Measurements from ENCODE around the gene CACUL1. TPM values are rescaled to one million over a fixed set of nuclear protein-coding genes. Genes with fewer than 3 reads are reported as not detected.

CACUL1 gene
- total RNA-seq, 1 experiment from 2014 or later: 19.9 TPM

DNA sequence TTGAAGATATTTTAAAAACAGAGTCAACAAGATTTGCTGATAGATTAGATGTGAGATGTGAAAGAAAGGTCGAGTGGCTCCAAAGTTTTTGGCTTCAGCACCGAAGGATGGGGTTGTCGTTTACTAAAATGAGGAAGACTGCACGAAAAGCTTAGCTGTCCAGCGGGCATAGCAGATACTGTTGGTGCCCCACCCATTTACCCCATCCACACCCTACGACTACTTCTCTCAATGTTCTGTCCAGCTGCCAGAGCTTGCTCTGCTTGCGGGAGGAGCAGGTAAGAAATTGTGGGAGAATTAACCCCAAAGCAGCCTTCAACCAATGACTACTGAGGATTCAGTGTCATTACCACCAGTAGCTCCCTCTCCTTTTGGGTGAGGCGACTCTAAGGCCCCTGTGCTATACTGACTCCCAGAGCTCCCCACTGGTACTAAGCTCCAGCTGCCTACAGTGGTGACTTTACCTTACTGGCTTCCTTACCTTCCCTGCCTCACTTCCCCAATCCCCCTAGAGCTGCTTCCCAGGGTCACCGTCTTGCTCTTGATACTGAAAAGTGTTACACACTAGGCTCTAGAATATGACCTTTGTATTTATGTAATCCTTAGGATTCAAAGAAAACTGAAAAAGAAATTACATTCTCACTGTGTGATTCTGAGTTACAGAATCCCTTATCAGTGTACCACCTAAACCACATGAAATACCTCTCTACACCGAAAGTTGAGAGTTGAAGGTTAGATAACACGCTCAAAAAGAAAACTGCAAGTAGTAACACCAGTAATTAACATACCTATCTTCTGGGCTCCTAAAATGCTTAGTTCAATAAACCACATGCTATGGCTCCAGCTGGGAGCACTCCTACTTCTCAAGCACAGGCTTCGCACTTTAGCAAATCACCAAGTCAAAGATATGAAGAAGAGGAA, 22.3 kb downstream of the CACUL1 start:
- DNase-seq (ENCODE audit: low read depth): no peak

DNA sequence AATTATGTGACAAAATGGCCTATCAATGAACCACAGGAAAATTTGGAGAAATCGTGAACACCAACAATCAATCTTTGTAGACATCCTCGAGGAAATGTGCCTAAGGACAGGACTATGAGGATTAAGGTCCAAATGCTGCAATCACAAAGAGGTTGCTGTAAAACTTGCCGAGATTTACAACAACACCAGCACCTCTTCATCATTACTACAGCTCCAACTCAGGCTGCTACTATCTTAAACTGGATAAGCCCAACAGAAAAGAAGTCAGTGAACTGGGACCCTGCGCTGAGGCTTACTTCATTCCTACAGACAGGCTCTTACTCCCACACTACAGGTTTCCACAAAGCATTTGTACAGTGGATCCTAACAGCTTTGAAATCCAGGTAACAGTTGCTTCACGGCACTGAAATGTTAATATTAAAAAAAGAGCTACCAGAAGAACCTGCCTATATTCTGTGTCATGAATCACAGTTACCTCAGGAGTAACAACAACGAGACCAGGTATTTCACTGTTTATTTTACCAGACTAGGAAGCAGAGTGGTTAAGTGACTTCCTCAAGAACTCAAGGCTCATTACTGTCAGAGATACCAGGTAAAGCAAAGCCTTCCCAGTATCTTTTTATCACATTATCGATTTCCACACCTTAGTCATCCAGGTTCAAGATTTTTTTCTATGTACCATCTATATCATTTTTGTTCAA, 23.9 kb downstream of the CACUL1 start:
- no peak for DNase-seq (ENCODE audit: low read depth)

DNA sequence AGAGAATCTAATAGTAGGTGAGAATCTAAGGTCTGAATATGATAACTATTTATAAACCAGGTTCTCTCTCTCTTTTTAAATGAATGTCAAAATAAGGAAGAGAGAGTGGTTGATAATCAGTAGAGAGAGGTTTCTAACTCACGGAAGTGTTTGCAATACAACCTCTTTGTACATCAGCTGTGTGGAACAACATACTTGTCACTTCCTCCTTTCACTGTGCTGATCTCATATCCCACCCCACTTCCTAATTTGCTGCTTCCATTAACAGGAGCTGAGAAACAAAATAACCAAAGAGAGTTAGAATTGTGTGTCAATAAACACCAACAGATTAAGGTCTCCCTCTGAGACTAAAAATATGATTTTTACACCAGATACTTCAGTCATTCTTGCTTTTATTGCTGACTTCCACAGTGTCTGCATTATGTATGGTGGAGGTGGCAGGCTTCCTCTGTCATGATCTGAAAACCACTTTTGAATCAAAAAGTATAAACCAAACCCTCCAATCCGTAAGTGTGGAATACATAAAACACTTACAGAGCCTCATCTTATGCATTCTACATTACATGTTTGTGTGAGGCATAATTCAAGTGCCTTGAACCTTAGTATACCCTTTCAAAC, 25.0 kb downstream of the CACUL1 start:
- DNase-seq (ENCODE audit: low read depth): no peak

DNA sequence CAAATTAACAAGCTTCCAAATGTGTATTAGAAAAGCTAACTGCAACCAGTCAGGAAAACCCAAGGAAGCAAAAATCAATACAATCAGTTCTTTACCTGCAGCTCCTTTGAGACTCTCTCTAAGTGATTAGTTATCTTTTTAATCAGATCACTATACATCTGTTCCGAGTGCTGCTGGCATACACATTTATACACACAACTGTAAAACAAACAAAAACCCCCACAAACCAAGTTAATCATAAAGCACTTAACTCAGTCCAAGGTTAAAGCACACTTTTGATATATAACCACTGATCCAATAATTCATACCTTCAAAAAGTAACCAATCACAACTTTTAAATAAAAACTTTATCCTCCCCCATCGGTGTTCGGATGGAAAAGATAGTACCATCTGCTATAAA, 25.6 kb downstream of the CACUL1 start:
- DNase-seq (ENCODE audit: low read depth): no peak

DNA sequence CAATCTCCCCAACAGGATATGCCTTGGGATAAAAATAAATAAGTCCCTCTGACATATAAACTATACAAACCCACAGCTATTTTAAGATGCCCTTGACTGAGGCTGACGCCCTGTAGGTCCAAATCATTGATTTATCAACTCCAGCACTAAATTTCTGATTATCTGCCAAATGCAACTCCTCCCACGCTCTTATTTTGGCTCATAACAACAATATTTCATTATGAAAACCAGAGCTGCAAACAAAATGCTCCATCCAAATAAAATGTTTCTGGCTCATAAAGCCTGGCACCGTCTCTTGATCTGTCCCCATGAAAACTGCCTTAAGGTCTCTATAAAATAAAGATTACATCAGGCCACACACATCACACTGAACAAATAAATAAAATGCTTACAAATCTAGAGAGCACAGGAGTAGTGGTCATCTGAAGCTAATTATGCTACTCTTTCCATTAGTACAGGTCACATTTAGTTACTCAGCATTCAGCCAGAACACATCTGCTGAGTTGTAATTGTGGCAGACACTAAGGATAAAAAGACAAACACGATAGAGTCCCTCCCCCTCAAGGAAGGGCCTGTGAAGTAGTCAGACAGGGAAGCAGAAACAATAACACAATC, 28.8 kb downstream of the CACUL1 start:
- no peak for DNase-seq (ENCODE audit: low read depth)

DNA sequence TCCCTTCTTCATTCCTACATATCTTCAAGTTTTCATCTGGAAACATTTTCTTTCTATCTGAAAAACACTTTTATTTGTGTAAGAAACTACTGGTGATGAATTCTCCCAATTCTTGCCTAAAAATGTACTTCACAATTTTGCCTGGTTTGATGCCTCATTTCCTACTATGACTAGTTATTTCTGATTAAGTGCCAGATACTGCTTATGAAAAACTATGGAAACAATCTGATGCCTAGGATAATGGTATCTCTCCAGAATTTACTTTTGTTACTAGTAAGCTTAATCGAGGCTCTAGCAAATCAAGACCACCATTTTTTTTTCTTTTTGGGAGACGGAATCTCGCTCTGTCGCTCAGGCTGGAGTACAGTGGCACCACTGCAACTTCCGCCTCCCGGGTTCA, 31.3 kb downstream of the CACUL1 start:
- DNase-seq (ENCODE audit: low read depth): no peak

DNA sequence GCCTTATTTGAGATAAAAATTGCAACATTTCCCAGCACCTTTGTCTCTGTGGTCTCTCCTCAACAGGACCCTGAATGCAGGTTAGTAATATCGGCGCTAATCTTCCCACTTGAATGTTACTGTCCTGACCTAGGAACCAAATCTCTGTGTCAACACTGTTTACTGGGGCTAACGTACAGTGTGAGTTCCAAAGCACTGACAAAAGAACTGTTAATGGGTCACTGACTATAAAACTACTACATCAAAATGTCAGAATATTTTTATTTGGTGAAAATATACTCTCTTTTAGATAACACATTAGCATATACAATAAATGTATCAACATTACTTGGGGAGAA, 33.3 kb downstream of the CACUL1 start:
- no peak for DNase-seq (ENCODE audit: low read depth)

DNA sequence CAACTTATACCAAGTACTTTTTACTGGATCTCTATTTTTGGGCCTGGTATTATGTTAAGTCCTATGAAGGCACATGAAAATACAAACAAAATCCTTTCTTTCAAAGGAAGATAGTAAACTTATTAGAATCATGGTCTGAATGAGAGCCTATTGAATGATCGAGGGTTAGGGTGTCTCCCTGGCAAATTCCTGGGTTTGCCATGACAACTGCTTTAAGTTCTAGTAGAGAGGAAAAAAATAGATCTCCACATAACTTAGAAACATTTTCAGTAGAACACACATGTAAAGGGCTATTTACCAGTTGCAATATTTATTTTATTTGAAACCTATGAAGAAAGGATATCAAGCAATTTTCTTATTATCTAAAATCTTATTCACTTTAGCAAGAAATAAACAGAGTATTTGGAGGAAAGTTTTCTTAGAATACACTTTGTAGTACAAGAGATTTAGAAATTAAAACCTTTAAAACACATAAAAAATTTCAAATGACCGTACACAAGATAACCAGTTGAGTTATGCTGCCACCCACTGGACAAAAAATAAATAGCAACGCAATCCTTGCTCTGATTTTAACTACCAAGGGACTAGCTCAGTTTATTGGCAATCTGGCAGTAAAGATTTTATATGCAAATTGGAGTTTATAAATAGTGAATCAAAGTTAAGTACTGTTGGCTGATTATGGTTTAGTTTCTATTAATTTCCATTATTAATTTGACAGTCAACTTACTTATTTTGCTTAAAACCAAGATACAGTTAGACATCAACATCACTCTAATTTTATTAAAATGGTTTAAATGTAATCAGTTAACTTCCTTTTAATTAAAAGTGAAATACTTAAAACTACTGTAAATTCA, 33.9 kb downstream of the CACUL1 start:
- peak; percentile 24 for DNase-seq (ENCODE audit: low read depth)

DNA sequence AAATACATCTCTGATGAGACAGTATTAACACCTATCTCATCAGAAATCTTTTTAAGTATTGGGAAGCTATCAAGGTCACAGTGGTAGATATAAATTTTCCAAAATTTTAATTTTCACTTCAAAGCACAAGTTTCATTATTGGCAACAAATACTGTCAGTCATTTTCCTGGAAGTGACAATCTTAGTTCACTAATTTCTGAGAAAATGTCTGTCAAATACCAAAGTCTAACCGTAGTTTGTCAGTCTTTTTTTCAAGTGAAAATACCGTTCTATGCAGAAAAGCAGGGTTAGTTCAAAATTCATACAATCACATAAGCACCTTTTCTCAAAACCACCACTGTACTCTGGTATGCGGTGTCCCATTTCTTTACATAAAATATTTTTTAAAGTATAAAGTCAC, 40.4 kb downstream of the CACUL1 start:
- DNase-seq (ENCODE audit: low read depth): no peak

DNA sequence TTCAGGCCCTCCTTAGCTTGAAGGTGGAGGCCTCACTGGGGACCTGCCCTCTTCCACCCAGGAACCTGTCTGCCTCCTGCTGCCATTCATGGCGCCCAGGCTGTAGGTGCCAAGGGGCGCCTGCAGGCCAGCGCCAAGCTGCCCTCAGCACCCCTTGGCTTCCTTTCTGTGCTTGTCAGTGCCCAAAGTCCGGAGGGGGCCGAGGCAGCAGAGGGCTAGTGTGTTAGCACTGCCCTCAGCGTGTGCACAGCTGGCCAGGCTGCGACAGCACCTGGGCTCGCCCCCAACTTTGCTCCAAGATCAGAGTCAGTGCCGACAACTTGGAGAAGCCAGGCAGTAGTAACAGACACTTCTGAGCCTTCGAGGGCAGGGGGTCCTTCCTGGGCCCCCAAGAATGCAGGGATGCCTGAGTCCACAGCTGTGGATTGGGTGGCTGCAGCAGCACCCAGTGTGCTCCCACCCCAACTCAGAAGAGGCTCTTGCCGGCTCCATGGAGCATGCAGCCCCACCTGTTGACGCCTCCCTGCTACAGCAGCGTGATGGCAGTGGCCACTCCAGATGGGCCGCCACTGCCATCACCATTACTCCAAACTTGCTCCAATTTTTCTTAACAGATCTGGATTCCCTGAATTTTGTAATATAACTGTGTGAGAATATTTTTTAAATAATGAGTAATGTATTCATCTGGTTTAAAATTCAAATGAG, 41.7 kb downstream of the CACUL1 start:
- DNase-seq (ENCODE audit: low read depth): no peak

DNA sequence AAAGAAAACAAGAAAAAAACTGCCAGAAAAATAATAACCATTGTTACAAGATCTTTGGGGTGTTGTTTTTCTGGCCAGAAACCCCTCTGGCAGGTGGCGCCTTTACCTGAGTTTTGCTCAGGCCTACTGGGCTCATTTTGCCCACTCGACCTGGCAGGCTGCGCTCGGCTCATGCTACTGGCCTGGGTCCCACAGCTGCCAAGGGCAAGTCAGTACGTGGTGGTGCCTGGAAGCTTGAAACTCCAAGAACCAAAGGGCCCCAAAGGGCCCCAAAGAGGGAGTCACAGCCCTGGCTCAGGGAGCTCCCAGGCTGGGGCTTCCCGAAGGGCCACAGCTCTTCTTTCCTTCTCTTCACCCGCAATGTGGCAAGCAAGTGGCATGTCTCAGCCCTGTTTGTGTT, 42.7 kb downstream of the CACUL1 start:
- DNase-seq (ENCODE audit: low read depth): no peak

DNA sequence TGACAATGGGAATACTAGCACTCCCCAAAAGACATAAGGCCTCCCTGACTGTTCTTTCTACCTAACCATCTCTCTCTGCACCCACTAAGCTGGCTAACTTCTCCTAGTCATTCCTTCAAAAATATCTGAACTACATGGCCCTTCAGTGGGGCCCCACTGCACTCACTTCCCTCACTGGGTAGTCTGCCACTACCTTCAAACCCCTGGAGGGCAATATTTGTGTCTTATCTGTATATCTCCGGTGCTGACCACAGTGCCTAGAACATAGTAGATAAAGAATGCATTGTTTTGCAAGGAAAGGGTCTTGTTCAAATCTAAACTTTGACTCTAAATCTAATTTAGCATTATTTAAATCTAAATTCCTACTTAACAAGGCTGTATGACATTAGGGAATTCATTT, 44.3 kb downstream of the CACUL1 start:
- DNase-seq (ENCODE audit: low read depth): no peak

DNA sequence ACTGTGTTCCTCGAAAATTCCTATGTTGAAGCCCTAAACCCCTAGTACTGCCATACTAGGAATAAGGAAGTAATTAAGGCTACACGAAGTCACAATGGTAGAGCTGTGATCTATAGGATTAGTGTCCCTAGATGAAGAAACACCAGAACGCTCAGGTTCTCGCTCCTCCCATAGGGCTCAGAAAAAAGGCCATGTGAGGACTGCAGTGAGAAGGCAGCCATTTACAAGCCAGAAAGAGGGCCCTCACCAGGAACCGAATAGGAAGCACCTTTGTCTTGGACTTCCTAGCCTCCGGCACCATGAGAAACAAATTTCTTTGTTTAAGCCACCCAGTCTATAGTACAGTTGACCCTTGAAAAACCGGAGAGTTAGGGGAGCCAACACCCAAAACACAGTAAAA, 46.2 kb downstream of the CACUL1 start:
- DNase-seq (ENCODE audit: low read depth): no peak

DNA sequence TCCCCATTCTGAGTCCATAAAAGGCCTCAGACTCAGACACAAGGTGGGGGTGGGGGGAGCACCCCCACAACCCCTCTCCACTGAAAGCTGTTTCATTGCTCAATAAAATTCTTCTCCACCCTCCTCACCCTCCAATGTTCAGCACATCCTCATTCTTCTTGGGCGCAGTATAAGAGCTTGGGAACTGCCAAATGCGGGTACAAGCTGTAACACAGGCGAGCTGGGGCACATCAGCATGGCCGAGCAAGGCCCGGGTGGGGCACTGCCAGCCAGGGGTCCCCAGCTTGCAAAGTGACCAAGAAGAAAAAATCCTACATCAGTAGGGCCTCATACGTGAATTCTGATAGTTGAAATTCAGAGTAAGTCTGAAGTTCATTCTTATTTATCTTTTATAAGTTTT, 50.1 kb downstream of the CACUL1 start:
- DNase-seq (ENCODE audit: low read depth): no peak

DNA sequence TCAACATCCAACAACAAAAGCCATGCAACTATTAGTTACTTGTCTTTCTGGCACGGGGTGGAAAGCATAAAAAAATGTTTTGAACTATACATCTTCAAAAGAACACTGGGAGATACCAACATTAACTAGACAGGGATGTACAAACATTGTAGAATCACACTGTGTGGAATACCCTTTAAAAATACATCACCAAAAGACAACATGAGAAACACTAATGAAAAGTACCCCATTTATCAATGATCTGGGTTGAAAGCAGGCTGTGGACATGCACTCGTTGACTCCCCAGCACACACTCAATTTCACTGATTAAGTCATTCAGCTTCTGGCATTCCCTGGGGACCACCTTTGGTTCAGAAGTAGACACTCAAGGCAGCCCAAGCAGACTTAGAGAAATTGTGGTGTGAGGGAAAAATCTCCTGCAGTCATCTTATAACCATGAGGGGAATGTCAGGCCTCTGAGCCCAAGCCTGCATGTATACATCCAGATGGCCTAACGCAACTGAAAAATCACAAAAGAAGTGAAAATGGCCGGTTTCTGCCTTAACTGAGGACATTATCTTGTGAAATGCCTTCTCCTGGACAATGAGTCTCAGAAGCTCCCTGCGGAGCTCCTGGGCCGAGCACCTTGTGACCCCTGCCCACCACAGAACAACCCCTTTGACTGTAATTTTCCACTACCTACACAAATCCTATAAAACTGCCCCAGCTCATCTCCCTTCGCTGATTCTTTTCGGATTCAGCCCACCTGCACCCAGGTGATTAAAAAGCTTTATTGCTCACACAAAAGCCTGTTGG, 53.0 kb downstream of the CACUL1 start:
- no peak for DNase-seq (ENCODE audit: low read depth)

DNA sequence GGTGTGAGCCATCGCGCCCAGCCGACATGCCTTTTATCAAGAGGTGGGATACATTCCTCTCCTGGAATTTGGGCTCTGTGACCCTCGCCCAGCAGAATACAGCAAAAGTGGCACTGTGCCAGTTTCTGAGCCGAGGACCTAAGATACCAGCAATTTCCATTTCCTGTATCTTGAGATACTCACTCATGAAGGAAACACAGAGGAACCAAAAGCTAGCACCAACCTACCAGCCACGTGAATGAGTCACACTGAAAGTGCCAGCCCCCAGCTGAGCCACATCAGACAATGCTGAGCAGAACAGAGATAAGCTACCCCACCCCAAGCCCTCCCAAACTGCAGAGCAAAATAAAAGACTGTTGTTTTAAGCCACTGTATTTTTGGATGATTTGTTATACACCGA, 56.3 kb downstream of the CACUL1 start:
- peak; percentile 90 for DNase-seq (ENCODE audit: low read depth)

DNA sequence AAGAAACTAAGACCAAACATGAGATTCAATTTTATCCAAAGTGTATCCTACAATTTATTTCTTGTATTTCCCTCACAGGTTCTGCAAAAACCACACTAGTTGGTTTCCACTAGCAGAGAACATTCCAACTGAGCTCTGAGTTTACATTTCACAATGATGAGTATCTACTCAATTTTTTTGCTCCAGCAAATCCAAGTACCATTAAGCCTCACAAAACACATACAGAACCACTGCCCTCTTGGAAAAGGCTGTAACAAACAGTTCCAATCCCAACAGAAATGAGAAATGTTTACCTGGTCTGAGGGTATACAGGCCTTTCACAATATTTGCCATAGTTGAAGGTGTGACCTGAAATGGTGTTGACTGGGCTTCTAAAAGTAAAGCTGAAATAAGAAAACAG, 59.9 kb downstream of the CACUL1 start:
- no peak for DNase-seq (ENCODE audit: low read depth)

DNA sequence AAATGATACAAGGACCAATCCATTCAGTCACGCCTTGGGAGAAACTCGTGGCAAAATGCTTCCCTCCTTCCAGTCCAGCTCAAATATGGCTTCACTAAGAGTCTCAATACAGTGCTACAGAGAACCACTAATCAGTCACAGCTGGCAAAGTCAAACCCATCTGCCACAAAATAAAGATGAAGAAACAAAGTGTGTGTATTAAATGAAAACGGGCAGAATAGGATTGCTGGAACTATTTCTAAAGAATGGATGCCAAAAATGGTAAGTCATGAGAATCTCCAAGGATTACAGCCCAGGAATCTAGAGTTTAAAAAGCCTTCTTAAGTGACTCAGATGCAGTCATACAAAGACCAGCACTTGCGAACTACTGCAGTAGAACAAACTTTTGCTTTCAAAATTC, 61.9 kb downstream of the CACUL1 start:
- DNase-seq (ENCODE audit: low read depth): peak; percentile 13

DNA sequence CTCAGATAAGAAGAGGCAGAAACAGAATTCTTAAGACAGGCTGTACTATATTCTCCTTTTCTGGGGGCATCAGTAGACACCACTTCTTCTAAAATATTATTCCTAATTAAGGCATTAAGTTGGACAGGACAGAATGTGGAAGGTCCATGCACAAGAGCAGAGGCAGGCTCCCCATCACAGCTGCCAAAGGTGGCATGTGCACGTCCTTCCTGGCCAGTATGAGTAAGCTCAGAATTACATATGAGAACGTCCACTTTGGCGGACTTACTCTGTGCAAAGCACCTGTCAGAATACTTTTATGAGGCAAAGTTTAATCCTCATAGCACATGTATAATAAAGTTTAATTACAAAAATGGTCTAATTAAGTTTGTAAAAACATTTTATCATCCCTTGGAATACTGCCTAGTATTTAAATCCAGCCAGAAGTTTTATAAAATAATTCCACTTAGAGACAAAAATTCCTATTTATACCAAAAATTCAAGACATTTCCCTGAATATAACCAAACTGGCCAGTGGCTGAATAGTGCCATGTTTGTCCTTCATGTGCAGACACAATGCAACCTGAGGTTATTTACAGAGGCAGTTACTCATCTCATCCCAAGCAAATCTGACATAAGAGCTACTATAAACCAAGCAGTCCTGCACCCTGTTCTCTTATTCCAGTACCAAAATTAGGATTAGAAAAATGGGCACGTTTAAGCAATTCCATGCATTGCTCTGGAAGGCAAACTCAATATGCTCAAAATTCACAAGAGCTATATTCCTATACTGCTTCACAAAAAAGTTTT, 65.5 kb downstream of the CACUL1 start:
- no peak for DNase-seq (ENCODE audit: low read depth)
